ENCODE measurements around the gene NUDCD3.

- TF ChIP-seq CTCF (IDR thresholded peaks at IDR 0.05; ENCODE audit: poor library complexity) = no peak
- TF ChIP-seq EZH2phosphoT487 (IDR thresholded peaks at IDR 0.05; ENCODE audit: low read depth, severe bottlenecking, unreplicated experiment) = no peak
- TF ChIP-seq EZH2 (IDR thresholded peaks at IDR 0.05; ENCODE audit: borderline replicate concordance) = no peak
Measured at GRCh38 chr7:44366986-44367385, 123.5 kb downstream of the NUDCD3 start.
